Sigmoid colon (tissue), 4 donors: ENCODE results near the gene ADD3.

Experiments used
- EP300 ChIP-seq, 4 donors: sonication (generic); formaldehyde crosslinking; IDR thresholded peaks; one replicate each; pipeline ENCODE4 v1.6.1; 2017; ENCODE audit warnings: antibody characterized with exemption in 4 of 4
- POLR2A ChIP-seq, 2 donors: fragments of 450-650 bp; IDR thresholded peaks; one replicate each; pipeline ENCODE4 v1.6.1; 2016; ENCODE audit warnings: antibody characterized with exemption in 2 of 2, mild to moderate bottlenecking in 2 of 2, moderate library complexity in 2 of 2
- TF ChIP-seq, protein P1 (sequence below), 4 experiments: fragments of 450-650 bp in 3 of 4; fragments of 200-600 bp in 1 of 4; IDR thresholded peaks; one replicate each; pipeline ENCODE4 v1.5.1; 2016 to 2019; ENCODE audit warnings: antibody characterized with exemption in 4 of 4, mild to moderate bottlenecking in 3 of 4, moderate library complexity in 2 of 4

GRCh38 chr10:110163841-110164240, 156.1 kb downstream of the ADD3 start:
- TF ChIP-seq, protein P1, sequence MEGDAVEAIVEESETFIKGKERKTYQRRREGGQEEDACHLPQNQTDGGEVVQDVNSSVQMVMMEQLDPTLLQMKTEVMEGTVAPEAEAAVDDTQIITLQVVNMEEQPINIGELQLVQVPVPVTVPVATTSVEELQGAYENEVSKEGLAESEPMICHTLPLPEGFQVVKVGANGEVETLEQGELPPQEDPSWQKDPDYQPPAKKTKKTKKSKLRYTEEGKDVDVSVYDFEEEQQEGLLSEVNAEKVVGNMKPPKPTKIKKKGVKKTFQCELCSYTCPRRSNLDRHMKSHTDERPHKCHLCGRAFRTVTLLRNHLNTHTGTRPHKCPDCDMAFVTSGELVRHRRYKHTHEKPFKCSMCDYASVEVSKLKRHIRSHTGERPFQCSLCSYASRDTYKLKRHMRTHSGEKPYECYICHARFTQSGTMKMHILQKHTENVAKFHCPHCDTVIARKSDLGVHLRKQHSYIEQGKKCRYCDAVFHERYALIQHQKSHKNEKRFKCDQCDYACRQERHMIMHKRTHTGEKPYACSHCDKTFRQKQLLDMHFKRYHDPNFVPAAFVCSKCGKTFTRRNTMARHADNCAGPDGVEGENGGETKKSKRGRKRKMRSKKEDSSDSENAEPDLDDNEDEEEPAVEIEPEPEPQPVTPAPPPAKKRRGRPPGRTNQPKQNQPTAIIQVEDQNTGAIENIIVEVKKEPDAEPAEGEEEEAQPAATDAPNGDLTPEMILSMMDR (IDR thresholded peaks at IDR 0.05): no peak
- no peak for TF ChIP-seq POLR2A (IDR thresholded peaks at IDR 0.05)
- no peak for TF ChIP-seq EP300 (IDR thresholded peaks at IDR 0.05)
